HG03280 (cell line): ENCODE data around the gene IL36G.

Experiments
- ATAC-seq: cut with Tn5 transposase; IDR thresholded peaks from one replicate; pipeline ENCODE4 v1.9.1; 2021; ENCODE audit warnings: mild to moderate bottlenecking, moderate library complexity; ENCODE audit not compliant: unreplicated experiment

The IL36G gene

DNA sequence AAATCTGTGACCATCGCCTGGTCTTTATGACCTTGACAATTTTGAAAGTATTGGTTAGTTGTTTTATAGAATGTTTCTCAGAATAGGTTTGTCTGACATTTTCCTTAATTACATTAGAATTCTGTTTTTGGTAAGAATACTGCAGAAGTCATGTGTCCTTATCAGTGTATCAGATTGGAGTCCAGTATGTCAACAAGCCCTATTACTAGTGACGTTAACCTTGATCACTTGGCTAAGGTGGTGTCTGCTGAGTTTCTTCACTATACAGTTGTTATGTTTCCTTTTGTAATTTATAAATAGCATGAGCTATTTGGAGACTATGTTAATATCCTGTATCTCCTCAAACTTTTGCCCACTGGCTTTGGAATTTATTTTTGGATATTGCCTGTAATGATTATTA is 10.8 kb upstream of the IL36G start:
- ATAC-seq: no peak

DNA sequence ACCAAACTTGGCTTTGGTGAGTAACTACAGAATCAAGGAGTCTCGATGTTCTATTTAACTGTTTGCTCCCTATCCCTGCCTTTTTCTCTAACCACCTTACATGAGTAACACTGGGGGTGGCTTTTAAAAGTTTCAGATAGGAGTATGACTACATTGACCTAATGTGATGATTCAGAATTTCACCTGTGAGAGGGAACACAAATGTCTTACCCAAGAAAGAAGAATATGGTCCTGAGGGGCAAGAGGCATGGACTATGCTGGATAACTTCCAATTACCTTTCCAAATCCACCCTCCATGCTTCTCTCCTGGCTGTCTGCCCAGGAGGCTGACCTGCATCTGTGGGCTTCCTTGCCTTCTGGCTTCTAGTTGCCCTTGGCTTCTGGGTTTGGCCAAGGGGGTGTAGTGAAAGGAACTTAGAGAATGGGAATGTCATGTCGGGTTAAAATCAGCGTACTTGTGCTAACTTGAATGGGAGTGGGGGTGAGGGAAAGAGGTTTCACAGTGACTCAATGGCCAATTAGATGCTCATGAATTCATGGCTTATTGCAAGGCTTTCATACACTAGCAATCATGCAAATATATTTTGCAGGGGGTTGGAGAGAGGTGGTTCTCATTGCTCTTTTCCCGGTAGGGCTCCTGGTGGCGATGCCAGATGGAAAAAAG is 5.3 kb upstream of the IL36G start:
- no peak for ATAC-seq

DNA sequence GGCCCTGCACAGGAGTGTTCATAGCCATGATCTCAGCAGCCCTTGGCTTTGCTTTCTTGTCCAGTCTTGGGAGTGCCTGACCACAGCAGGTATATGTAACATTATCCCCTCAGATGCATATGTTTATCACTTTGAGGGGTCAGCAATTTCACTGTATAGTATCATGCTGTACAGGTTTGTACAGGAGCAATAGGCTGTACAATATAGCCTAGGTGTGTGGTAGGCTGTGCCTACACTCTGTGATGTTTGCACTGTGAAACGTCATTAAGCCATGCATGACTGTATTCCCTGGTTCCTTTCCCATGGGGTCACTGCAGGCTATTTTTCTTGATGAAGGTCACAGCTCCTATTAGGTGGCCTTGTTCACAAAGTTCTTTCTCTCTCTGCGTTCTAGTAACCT is 4.7 kb upstream of the IL36G start:
- no peak for ATAC-seq

DNA sequence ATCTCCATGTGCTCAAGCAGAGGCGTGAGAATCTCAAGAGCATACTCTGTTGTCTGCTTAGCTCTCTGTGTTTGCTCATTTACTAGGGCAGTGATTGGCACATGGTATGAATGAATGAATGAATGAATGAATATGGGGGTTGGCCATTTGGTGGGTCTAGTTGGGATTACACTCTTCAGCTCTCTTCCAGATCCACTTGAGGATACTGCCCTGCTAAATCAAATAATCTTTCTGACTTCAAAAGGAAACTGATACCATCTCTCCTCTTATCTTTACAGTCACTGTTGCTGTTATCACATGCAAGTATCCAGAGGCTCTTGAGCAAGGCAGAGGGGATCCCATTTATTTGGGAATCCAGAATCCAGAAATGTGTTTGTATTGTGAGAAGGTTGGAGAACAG is 1.9 kb downstream of the IL36G start:
- ATAC-seq: no peak

DNA sequence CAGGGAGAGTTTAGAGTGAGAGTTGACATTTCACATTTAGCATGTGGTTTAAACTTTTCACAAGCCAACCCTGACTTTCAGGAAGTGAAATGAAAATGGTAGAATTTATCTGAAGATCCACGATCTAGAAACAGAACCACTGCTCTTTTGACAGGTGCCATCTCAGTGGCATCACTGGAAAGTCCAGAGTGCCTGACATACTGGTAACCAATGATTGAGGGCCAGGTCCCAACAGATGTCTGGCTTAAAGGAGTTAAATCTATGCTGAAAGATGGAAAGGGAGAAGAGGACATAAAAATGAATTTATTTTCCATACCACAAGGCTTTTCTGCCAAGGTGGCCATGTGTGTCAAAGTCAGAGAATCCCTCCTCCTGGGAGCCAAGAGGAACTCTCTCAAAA is 2.7 kb downstream of the IL36G start:
- no peak for ATAC-seq

DNA sequence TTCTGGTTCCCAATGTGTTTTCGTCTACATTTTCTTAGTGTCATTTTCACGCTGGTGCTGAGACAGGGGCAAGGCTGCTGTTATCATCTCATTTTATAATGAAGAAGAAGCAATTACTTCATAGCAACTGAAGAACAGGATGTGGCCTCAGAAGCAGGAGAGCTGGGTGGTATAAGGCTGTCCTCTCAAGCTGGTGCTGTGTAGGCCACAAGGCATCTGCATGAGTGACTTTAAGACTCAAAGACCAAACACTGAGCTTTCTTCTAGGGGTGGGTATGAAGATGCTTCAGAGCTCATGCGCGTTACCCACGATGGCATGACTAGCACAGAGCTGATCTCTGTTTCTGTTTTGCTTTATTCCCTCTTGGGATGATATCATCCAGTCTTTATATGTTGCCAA is 7.3 kb downstream of the IL36G start:
- ATAC-seq: no peak

DNA sequence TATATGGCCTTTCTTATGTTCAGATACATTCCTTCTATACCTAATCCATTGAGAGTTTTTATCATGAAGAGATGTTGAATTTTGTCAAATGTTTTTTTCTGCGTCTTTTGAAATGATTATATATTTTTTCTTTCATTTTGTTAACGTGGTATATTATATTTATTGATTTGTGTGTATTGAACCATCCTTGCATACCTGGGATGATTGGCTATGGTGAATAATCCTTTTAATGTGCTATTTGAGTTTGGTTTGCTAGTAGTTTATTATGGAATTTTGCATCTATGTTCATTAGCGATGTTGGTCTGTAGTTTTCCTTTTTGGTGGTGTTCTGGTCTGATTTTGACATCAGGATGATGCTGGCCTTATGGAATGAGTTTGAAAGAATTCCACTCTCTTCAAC is 11.8 kb downstream of the IL36G start:
- ATAC-seq: no peak

DNA sequence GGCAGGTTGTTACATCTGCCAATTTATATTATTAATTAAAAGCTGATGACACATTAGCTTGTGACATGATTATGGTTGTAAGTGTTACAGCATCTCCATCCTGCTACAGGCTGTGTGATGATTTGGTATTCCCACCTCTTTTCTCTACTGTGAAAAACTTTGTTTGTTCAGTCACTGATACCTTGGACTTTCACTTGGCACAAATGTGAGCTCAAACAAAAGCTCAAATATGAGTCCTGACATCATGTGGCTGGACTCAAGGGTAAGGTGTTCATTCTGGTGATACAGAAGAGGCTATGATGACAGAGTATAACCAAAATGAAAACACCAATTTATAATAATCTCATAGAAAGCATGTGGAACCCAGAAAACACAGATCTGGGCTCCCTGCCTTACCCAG is 16.0 kb downstream of the IL36G start:
- no peak for ATAC-seq

DNA sequence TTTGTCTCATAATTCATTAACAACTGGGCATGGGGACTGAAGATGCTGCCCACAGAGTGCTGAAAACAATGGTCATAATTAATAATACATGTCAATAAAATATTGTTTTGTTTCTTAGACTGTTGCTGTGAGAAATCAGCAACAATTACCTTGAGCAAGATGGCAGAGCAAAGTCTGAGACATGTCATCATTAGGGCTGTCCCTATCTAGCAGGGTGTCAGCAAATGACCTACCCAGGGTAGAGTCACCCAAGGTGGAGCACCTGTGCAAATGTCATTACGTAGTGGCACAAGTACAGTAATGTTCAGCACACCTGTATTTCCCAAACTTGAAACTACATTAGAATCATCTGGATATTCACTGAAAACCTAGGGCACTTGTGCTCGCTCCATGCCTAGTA is 16.8 kb downstream of the IL36G start:
- ATAC-seq: no peak

DNA sequence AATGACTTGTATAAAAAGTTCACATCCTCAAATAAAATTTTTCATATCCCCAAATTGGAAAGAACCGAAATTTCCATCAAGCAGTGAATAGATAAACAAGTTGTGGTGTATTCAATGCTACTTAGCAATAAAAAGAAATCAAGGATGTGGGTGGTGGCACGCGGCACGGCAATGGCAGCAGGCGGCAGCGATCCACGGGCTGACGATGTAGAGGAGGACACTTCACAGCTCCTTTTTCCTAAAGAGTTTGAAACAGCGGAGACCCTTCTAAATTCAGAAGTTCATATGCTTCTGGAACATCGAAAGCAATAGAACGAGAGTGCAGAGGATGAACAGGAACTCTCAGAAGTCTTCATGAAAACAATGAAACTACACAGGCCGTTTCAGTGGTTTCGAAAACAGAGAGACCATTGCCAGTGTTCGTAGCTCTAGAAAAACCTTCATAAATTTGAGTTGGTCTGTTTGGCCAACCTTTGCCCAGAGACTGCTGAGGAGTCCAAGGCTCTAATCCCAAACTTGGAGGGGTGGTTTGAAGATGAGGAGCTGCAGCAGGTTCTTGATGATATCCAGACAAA is 17.6 kb downstream of the IL36G start:
- ATAC-seq: no peak

DNA sequence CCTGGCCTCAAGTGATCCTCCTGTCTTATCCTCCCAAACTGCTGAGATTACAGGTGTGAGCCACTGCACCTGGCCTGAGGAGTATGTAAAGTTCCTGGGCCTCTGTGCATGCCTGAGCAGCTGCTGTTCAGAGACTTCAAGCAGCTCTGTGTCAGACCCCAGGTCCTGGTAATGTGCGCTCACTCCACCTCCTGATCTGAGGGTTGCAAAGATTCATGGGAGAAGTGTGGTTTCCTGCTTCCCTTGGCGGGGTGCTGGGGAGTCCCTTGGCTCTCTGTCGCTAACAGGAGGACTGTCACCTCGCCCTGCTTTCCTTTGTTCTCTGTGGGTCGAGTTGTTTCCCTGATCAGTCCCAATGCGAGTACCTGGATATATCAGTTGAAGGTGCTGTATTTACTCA is 18.8 kb downstream of the IL36G start:
- no peak for ATAC-seq

DNA sequence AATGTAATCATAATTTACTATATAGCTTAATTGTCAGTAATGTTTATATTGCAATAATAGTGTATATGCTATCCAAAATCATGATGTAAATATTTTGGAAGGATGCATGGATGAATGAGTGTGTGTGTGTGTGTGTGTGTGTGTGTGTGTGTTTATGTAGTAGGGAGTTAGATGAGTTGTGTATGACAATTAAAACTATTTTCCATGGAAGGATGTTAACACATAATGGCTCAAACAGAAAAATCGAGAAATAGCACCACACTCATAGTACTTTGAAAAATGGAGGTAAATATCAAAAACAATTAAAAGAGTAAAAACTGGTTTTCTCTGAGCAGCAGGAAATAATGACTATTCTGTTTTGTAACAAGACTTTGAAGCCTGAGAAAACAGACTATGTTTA is 19.3 kb downstream of the IL36G start:
- ATAC-seq: no peak

DNA sequence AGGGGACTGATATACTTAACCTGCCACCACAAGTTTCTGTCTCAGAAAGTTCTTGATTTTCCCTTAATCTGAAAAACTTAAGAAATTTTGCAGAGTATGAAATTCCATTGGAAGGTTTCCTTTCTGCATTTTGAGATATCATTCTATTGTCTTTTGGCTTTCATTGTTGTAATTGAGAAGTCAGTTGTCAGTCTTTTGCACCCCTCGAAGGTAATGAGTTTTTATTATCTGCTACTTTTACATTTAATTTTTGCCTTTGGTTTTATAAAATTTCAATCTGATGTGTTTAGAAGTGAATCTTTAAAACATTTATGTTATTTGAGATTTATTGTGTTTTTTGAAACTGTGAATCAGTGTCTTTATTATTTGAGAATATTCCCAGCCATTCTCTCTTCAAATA is 22.6 kb downstream of the IL36G start:
- no peak for ATAC-seq

DNA sequence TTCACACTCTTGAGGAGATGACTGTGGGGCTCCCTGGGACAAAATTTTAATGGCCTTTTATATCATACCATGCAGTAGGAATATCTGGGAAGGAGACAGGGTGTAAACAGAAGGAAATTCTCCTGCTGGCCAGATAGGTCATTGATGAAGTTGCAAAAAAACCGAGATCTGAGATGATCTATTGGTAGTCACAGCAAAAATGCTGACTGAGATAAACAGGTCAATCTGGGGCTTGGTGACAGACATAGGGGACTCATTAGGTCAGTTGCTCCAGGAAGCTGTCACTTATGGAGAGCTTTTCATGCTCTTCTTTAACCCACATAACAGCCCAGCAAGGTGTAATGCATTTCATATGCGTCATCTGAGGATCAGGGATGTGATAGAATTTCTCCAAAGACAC is 24.9 kb downstream of the IL36G start:
- no peak for ATAC-seq

DNA sequence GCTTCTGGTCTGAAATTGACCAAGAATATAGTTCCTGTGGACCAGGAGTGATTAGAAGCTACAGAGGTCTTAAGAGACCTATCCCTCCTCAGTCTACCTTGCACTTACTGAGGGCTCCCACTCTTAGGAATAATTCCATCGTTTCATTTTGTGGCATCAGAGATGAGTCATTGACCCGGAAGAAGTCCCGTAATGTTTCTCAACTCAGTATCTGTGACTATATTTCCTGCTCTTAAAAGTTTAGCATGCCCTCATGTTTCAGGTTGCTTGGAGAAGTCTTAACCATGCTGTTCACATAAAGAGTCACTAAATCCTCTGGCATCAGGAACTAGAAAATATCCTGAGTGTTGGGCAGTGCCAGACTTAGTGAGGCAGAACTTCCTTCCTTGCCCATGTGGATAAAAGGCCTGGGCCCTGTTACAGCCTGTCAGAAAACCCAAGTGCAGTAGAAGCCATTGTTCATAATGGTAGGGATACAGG is 27.3 kb downstream of the IL36G start, which contains the start of gene IL36A:
Gene IL36A, plus strand, starts transcription at position 430 of the 480 bp plus-strand sequence. CDS start 413 bp downstream, outside the sequence.
- ATAC-seq: no peak

DNA sequence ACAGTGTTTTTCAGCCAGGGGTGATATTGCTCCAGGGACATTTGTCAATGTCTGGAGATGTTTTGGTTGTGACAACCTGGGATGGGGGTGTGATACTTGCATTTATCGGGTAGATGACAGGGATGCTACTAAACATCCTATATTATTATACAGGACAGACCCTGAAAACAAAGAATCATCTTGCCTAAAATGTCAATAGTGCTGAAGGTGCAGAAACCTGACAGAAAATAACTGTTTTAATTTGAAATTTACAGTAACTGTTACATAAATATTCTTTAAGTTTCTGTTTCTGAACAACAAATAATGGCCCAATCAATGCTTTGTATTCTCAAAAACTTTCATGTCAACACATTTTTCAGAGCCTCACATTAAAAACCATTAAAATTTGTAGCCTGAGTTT is 29.4 kb downstream of the IL36G start:
- ATAC-seq: no peak

DNA sequence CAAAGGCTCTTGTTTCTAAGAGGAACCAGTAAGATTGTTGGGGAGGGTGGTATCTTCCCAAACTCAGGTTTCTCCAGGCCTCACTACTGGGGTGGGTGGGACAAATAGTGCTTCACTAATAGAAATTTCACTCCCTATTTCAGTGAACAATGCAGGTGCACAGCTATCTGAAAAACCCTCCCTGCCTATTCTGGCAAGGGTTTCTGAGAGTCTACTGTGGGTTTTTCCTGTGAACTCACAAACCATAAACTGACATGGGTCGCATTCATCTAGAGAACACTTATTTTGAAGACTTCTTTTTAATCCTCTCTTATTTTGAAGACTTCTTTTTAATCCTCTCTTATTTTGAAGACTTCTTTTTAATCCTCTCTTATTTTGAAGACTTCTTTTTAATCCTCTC is 31.8 kb downstream of the IL36G start:
- no peak for ATAC-seq

DNA sequence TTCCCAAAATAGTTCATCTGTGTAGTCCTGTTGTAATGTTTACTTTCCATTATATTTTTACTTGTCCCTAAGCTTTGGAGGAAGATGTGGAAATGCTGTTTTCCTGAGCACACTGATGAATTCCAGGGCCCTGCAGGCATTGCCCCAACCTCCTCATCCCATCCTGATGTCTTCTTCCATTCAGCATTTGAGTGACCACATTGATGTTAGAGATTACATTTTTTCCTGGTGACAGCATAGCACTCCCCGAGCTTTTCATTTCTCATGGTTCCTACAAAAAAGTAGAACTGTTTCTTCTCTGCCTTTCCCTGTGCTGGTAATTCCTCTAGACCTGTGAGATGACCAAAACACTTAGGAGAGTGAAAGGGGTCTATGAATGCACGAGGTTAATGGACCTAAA is 32.3 kb downstream of the IL36G start:
- ATAC-seq: no peak

DNA sequence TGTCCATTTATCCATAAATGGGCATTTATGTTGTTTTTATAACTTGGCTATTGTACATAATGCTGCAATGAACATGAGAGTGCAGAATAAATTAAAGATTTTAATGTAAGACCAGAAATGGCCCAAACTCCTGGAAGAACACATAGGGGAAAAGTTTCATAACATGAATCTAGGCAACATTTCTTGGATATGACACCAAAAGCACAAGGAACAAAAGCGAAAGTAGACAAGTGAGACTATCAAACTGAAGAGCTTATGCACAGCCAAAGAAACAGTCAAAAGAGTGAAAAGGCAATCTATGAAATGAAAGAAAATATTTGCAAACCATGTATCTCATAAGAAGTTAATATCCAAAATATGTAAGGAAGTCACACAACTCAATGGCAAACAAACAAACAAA is 33.3 kb downstream of the IL36G start:
- no peak for ATAC-seq

DNA sequence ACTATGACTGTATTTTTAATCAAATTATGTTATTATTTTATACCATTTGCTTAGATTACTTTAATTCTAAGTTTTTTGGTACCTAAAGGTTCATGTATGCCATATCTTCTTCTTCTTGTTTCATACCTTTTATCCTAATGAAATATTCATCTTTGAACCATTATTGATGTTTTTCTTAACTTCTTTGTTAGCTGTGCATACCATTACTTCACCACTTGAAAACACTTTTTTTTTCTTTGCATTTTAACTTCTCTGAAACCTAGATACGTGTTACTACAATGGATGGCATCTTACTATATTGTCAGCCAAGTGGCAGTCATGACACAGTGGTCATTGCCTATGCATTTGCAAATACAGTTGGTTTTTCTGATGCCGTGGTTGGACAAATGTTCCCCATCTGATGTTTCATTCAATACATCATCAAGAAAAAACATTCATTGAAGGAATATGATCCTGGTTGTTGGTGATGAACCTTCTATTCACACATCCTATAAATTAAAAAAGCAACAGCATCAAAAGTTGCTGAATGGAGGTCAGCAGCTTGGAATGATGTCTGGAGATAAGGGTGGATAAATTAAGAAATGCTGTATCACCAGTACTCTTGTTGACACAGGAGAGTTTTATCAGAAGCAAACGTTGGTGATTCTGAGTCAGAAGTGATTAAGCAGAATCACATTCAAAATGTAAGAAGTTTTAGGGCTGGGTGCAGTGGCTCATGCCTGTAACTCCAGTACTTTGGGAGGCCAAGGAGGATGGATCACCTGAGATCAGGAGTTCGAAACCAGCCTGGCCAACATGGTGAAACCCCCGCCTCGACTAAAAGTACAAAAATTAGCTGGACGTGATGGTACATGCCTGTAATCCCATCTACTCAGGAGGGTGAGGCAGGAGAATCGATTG is 34.9 kb downstream of the IL36G start:
- no peak for ATAC-seq

DNA sequence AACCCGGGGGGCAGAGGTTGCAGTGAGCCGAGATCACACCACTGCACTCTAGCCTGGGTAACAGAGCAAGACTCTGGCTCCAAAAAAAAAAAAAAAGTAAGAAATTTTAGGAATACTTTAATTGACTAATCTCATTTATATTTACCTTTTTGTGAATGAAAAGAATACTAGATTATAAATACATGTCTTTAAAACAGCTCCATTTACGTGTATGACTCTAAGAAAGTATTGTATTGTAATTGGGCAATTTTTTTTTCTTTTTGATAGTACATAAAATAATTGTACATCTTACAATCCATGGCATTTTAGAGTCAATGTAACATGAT is 35.5 kb downstream of the IL36G start:
- no peak for ATAC-seq

DNA sequence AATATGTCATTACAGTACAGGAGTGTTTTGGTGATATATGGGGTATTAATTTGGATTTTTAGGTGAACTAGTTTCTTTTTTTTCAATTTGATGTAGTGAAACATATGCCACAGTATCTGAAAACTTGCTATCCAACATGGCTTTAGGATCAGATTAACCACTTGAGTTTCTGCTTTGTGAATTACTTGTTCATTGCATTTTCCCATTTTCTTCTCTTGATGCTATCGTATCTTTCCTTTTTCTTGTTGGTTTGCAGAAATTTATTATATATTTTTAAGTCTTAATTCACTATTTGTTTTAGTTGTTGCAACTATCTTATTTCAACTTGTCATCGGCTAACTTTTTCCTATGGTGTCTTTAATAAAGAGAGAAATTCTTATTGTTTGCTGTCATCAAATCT is 36.3 kb downstream of the IL36G start:
- ATAC-seq: no peak
